ENCODE data around the gene PEX1.

GRCh38 chr7:92576296-92576695 lies 48.0 kb upstream of the PEX1 start:
- no peak for TF ChIP-seq SIN3A (IDR thresholded peaks at IDR 0.05; ENCODE audit: borderline replicate concordance, low read depth, low read length)
- no peak for TF ChIP-seq EZH2 (conservative IDR thresholded peaks at IDR 0.05; ENCODE audit: low read depth, low read length)
- no peak for TF ChIP-seq NFE2L2 (IDR thresholded peaks at IDR 0.05; ENCODE audit: low read length)
- no peak for TF ChIP-seq ARID2 (CRISPR knock-in tag; IDR thresholded peaks at IDR 0.05; ENCODE audit: borderline replicate concordance)
- no peak for TF ChIP-seq ZKSCAN1 (IDR thresholded peaks at IDR 0.05; ENCODE audit: low read length)
- no peak for TF ChIP-seq HDAC2 (CRISPR knock-in tag; IDR thresholded peaks at IDR 0.05)
- no peak for TF ChIP-seq MEIS2 (CRISPR knock-in tag; IDR thresholded peaks at IDR 0.05)
- TF ChIP-seq JUNB (CRISPR knock-in tag; IDR thresholded peaks at IDR 0.05; ENCODE audit: borderline replicate concordance) = no peak
- TF ChIP-seq MAFF (IDR thresholded peaks at IDR 0.05; ENCODE audit: low read depth, low read length) = no peak
- no peak for TF ChIP-seq ZNF816 (CRISPR knock-in tag; IDR thresholded peaks at IDR 0.05; ENCODE audit: borderline replicate concordance)
- no peak for TF ChIP-seq CTCF (CRISPR knock-in tag; IDR thresholded peaks at IDR 0.05)
